ENCODE data around the gene ARHGAP15.

- TF ChIP-seq POLR2A (IDR thresholded peaks at IDR 0.05) (no peak), POLR2AphosphoS5 (IDR thresholded peaks at IDR 0.05; ENCODE audit: insufficient read depth in 1 of 2, low read depth in 1 of 2) (no peak)
- TF ChIP-seq, protein P1, sequence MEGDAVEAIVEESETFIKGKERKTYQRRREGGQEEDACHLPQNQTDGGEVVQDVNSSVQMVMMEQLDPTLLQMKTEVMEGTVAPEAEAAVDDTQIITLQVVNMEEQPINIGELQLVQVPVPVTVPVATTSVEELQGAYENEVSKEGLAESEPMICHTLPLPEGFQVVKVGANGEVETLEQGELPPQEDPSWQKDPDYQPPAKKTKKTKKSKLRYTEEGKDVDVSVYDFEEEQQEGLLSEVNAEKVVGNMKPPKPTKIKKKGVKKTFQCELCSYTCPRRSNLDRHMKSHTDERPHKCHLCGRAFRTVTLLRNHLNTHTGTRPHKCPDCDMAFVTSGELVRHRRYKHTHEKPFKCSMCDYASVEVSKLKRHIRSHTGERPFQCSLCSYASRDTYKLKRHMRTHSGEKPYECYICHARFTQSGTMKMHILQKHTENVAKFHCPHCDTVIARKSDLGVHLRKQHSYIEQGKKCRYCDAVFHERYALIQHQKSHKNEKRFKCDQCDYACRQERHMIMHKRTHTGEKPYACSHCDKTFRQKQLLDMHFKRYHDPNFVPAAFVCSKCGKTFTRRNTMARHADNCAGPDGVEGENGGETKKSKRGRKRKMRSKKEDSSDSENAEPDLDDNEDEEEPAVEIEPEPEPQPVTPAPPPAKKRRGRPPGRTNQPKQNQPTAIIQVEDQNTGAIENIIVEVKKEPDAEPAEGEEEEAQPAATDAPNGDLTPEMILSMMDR (IDR thresholded peaks at IDR 0.05): no peak
These were observed 376.3 kb downstream of the ARHGAP15 start for GRCh38 chr2:143505542-143505941.

All from vagina (tissue), 2 donors.